Measurements from ENCODE around the gene MEIS2.

- TF ChIP-seq CTCF (IDR thresholded peaks at IDR 0.05) (no peak), POLR2A (IDR thresholded peaks at IDR 0.05) (no peak)
These were observed 233.5 kb downstream of the MEIS2 start for GRCh38 chr15:36866896-36867295.

Measured in stomach (tissue), 4 donors.